Measurements from ENCODE around the gene CCDC106.

CCDC106 gene

GRCh38 chr19:55652311-55653128 lies 4.5 kb downstream of the CCDC106 start:
- DNase-seq = peak in 1 of 5 donors; percentile 17

- DNase-seq = peak; percentile 99 to 100 (median 99)
Observed at GRCh38 chr19:55653651-55654322, 5.8 kb downstream of the CCDC106 start.

- DNase-seq = peak; percentile 97 to 99 (median 99)
Observed at GRCh38 chr19:55654323-55654867, 6.4 kb downstream of the CCDC106 start.

- DNase-seq = peak; percentile 93 to 98 (median 96)
Observed at GRCh38 chr19:55654868-55655647, 7.0 kb downstream of the CCDC106 start, which contains the start of gene U2AF2. U2AF2 (plus strand) TSS chr19:55655035; CDS start chr19:55655105, 70 bp downstream.

GRCh38 chr19:55655648-55656040 lies 7.6 kb downstream of the CCDC106 start:
- no peak for DNase-seq

GRCh38 chr19:55656552-55656951 lies 8.5 kb downstream of the CCDC106 start:
- DNase-seq = no peak

GRCh38 chr19:55656988-55657747 lies 9.2 kb downstream of the CCDC106 start:
- no peak for DNase-seq

GRCh38 chr19:55658846-55659459 lies 10.9 kb downstream of the CCDC106 start:
- DNase-seq = no peak

- no peak for DNase-seq
Observed at GRCh38 chr19:55659822-55660221, 11.8 kb downstream of the CCDC106 start.

- DNase-seq = no peak
Observed at GRCh38 chr19:55660404-55660803, 12.4 kb downstream of the CCDC106 start.

GRCh38 chr19:55660991-55661390 lies 13.0 kb downstream of the CCDC106 start:
- DNase-seq = no peak

- no peak for DNase-seq
Observed at GRCh38 chr19:55661826-55662225, 13.8 kb downstream of the CCDC106 start.

- no peak for DNase-seq
Observed at GRCh38 chr19:55663846-55664536, 16.0 kb downstream of the CCDC106 start.

GRCh38 chr19:55666343-55667005 lies 18.5 kb downstream of the CCDC106 start:
- DNase-seq = no peak

- DNase-seq = no peak
Observed at GRCh38 chr19:55667006-55667381, 19.0 kb downstream of the CCDC106 start.

- DNase-seq = no peak
Observed at GRCh38 chr19:55667511-55667910, 19.5 kb downstream of the CCDC106 start.

- DNase-seq = no peak
Observed at GRCh38 chr19:55667958-55668357, 19.9 kb downstream of the CCDC106 start.

- no peak for DNase-seq
Observed at GRCh38 chr19:55668603-55669348, 20.8 kb downstream of the CCDC106 start.

- no peak for DNase-seq
Observed at GRCh38 chr19:55669418-55670279, 21.6 kb downstream of the CCDC106 start.
